Myocyte (in vitro differentiated cells): ENCODE results near the gene FANCL. TPM values are rescaled to one million over a fixed set of nuclear protein-coding genes. Genes with fewer than 3 reads are reported as not detected.
"Not testable (repeated sequence)": the region's sequence is repeated elsewhere in the genome, so short reads cannot be mapped to it uniquely, and the experiment has no call there.

Source experiments
- DNase-seq: peaks from one replicate; pipeline ENCODE4 v3.0.0-alpha.2; 2012; ENCODE audit warnings: low read depth
- total RNA-seq: library from RNA; depleted of rRNA; stranded (reverse); fragments of >200 nt; gene quantifications from 2 replicates; pipeline ENCODE4 v1.2.3, GENCODE V29; 2014

The FANCL gene
- total RNA-seq, 1 donor from 2014 or later: 5.5 TPM

DNA sequence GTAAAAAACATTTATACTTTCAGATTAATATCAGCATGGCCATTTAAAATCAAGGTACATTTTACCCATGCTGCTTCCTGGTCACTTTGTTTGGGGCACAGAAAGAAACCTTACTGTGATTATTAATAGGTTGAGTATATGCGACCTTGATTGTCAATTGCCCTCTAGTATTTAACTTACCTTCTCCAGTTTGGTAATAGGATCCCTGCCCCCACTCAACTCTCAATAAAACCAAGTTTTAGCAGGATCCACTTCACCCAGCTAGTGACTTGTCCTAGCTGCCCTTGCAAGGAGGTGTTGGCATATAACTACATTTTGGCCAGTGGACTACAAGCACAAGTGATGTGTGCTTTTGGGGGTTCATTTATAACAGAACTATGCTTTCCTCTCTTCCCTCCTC is 34.3 kb downstream of the FANCL start:
- DNase-seq: no peak

DNA sequence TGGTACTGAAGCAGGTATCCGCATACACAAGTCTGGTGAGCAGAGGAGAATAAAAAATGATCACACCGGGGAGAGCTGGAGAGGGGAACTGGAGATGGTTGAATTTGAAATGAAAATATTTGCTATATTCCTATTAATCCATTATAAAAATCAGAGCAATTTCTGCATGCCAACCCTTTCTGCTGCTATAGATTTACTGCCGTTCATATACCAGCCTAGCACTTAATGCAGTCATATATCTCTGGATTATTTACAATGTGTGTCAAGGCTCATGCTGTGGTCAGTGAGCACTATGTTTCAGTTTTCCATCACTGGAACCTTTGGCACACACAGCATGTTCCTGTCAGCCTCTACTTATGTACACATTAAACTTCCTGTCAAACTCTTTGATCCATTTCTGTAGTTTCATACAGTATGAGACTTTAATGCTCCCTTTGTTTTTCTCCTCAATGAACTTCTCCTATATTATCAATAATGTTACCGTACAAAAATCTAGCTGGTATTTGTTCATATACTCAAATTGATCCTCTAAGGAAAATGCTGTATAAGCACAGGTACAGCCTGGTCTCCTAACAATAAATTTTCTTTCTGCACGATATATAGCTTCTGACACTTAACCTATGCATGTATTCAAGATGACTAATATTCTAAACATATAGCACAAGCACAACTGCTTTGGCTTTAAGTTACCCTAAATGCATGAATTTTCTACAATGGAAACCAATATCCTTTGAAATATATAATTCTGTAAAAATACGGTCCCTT is 36.7 kb downstream of the FANCL start:
- no peak for DNase-seq

DNA sequence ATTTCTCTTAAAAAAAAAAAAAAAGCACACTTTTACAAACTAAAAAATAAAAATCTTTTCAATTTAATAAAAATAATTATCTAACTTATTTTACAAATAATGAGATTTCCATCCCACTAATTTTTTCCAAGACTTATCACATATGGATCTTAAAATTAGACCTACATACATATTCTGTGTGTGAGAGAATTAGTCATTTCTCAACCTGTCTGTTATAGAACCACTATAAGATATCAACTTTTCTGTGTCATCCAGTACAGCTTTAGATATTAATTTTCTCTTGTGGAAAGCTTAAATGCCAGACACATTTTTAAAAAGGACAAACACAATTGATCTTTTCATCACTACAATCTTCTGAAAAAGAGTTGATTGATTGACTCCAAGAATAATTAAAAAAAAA is 38.1 kb downstream of the FANCL start:
- no peak for DNase-seq

DNA sequence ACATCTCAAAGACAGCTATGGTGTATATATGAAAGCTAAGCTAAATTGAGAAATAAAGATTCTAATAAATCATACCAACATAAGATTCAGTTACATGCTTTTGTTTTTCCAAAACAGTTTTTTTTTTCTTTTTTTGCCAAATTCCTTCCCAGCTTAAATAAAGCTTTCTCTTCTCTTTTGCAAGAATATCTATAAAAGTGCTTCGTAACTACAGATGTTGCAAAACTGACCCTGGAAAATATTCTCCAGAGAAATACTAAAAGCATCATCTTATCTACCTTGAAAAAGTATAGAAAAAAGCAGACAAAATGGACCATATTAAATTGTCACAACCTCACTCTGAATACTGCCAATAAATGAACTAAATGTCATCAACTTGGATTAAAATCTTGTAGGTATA is 38.7 kb downstream of the FANCL start:
- no peak for DNase-seq

DNA sequence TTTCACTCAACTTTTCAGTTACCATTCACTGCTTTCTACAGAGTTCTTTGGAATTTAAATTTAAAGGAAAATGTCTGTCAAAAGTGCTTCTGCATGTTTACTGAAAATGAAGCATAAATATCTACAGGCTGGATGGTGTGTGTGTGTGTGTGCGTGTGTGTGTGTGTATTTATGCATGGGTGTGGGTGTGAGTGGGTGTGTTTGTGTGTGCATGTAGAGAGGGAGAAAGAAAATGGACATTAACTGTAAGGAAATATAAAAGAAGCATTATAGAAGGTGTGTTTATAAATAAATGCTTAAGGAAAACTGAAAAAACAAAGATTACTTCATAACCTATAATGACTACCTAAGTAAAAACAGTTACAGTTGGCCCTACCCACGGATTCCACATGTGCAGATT is 43.2 kb downstream of the FANCL start:
- no peak for DNase-seq

DNA sequence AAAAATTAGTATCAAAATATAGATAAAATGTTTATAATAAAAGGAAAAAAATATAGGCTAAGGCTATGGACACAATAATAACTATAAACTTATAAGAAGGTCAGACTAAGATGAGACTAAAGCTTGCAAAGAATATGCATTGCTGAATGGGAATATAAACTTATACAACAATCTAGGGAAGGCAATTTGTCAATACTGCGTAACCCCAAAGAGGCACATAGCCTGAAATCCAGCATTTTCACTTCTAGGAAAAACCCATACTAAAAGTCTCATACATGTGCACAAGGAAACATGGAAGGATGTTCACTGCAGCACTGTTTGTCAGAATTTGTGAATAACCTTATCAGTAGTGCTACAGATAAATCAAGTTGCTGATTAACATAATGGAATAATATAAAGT is 45.5 kb downstream of the FANCL start:
- DNase-seq: no peak

DNA sequence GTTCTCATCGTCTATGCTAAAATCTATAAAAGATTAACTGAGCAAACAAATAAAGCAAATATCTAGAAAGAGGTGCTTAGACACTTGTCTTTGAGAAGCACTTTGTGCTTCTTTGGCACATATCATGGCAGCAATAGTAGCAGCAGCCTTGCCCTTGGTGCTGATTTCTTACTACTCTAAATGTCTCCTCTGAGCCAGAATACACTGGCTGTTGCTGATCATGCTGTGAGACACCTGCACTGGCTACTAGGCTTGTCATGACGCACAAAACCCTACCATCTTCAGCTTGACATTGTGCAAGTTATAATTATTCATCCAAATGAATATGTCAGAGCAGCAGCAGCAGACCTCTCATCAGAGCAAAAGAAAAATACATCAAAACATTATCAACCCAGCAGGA is 46.7 kb downstream of the FANCL start:
- peak; percentile 2 for DNase-seq

DNA sequence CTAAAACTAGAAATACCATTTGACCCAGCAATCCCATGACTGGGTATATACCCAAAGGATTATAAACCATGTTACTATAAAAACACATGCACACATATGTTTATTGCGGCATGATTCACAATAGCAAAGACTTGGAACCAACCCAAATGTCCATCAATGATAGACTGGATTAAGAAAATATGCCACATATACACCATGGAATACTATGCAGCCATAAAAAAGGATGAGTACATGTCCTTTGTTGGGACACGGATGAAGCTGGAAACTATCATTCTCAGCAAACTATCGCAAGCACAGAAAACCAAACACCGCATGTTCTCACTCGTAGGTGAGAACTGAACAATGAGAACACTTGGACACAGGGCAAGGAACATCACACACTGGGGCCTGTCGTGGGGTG is 54.1 kb downstream of the FANCL start:
- DNase-seq: not testable (repeated sequence)

DNA sequence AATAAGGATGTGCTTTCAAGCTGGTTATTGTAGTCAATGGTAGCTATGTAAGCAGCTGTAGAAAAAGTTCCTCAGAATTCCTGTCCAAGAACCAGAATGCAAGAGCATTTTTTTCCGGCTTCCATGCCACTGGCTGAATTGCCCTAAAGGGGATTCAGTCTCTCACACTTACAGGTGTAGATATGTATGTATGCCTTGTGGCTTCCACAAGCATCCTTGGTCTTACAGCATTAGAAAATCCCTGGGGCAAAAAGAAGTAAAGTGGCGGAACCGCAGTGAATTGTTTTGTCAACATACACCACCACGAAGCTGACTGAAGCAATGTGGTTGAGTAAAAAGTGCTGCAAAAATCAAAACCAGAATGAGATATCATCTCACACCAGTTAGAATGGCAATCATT is 54.6 kb downstream of the FANCL start:
- DNase-seq: no peak

DNA sequence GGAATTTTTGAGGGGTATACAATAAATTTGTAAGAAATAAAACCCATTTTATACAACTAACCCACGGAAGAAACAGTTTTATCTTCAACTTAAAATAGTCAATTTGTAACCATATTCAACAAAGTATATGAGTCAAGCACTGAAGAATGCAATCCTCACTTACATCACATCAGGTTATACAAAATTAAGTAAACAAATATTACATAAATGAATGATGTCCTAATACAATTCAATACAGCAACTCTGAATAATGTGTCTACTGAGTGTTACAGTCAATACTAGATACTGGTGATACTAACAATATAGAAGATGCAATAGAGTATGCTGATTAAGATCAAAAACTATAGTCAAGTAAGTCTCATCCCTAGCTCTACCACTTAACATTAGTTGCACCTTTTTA is 58.6 kb downstream of the FANCL start:
- DNase-seq: no peak

DNA sequence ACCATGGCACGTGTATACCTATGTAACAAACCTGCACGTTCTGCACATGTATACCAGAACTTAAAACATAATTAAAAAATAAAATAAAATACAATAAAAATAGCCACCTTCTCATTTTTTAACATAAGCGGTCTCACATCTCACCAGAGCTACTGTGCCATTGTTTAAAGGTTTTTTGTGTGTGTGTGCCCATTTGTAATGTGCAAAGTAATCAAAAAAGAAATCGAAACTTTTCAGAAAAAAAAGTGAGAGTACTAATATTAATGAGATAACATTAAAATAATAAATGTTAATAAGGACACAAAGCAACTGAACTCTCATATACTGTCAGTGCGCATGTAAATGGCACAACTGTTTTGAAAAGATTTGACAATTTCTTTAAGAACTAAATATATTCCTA is 60.5 kb downstream of the FANCL start:
- no peak for DNase-seq

DNA sequence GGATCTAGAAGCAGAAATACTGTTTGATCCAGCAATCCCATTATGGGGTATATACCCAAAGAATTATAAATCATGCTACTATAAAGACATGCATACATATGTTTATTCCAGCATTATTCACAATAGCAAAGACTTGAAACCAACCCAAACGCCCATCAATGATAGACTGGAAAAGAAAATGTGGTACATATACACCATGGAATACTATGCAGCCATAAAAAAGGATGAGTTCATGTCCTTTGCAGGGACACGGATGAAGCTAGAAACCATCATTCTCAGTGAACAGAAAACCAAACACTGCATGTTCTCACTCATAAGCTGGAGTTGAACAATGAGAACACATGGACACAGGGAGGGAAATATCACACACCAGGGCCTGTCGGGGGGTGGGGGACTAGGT is 61.0 kb downstream of the FANCL start:
- DNase-seq: not testable (repeated sequence)

DNA sequence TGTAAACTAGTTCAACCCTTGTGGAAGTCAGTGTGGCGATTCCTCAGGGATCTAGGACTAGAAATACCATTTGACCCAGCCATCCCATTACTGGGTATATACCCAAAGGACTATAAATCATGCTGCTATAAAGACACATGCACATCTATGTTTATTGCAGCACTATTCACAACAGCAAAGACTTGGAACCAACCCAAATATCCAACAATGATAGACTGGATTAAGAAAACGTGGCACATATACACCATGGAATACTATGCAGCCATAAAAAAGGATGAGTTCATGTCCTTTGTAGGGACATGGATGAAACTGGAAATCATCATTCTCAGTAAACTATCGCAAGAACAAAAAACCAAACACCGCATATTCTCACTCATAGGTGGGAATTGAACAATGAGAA is 63.9 kb downstream of the FANCL start:
- DNase-seq: not testable (repeated sequence)

DNA sequence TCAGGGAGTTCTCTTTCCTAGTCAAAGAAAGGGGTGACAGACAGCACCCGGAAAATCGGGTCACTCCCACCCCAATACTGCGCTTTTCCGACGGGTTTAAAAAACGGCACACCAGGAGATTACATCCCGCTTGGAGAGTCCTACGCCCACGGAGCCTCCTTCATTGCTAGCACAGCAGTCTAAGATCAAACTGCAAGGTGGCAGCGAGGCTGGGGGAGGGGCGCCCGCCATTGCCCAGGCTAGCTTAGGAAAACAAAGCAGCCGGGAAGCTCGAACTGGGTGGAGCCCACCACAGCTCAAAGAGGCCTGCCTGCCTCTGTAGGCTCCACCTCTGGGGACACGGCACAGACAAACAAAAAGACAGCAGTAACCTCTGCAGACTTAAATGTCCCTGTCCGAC is 69.3 kb downstream of the FANCL start:
- DNase-seq: not testable (repeated sequence)

DNA sequence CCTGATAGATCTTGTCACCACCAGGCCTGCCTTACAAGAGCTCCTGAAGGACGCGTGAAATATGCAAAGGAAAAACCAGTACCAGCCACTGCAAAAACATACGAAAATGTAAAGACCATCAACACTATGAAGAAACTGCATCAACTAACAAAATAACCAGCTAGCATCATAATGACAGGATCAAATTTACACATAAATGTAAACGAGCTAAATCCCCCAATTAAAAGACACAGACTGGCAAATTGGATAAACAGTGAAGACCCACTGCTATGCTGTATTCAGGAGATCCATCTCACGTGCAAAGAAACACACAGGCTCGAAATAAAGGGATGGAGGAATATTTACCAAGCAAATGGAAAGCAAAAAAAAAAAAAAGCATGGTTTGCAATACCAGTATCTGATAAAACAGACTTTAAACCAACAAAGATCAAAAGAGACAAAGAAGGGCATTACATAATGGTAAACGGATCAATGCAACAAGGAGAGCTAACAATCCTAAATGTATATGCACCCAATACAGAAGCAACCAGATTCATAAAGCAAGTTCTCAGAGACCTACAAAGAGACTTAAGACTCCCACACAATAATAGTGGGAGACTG is 70.7 kb downstream of the FANCL start:
- DNase-seq: not testable (repeated sequence)

DNA sequence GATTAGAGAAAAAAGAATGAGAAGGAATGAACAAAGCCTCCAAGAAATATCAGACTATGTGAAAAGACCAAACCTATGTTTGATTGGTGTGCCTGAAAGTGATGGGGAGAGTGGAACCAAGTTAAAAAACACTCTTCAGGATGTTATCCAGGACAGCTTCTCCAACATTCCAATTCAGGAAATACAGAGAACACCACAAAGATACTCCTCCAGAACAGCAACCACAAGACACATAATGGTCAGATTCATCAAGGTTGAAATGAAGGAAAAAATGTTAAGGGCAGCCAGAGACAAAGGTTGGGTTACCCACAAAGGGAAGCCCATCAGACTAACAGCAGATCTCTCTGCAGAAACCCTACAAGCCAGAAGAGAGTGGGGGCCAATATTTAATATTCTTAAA is 71.3 kb downstream of the FANCL start:
- DNase-seq: not testable (repeated sequence)

DNA sequence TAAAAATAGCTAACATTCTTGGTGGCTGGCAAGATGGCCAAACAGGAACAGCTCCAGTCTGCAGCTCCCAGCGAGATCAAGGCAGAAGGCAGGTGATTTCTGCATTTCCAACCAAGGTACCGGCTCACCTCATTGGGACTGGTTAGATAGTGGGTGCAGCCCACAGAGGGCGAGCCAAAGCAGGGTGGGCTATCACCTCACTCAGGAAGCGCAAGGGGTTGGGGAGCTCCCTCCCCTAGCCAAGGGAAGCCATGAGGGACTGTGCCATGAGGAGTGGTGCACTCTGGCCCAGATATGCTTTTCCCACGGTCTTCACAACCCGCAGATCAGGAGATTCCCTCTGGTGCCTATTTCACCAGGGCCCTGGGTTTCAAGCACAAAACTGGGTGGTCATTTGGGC is 73.0 kb downstream of the FANCL start:
- DNase-seq: not testable (repeated sequence)

DNA sequence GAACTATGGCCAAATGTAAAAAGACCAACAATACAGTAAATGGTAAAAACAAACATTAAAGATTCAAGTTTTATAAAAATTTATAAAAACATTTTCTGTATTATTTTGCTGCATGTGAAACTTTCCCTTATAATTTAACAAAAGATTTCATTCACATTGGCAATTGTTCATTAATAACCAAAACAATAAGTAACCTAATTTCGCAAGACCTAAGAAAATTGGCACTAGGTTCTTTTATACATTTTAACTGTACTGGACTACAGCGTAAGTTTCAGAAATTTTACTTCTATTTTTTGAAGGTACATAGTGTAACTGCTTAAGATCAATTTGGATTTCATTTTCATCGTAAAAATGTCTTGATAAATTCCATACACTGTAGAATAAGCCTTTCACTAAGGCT is 77.2 kb downstream of the FANCL start:
- no peak for DNase-seq

DNA sequence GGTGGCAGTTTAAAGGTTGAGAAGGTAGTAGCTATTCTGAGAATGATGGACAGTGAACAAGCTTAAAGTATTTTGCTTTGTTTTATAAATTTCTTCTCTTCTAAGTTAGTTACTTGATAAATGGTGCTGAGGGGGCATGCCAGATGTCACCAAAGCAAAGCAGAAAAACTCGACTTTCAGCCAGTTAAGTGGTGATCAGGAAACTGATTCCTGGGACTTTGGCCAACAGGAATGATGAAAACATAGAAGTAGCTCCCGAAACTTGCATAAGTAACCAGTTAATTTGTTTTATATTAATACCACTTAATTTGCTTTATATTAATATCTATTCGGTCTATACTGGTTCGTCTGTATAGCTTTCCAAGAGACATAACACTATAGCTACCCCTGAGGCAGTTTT is 82.6 kb downstream of the FANCL start:
- DNase-seq: no peak

DNA sequence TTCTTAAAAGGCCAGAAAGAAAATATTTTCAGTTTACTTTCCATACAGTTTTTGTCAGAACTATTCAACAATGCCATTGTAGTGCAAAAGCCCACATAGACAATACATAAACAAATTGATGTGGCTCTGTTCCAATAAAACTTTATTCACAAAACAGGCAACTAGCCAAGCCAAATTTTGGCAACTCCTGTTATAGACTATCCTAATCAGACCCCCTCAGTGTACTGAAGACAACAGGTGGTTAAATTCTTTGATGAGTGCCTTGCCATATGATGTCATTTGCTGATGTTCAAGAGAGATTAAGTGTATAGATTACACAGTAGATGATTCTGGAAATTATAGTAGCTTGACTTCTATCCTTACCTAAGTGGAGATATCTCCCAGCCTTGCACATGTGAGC is 83.4 kb downstream of the FANCL start:
- no peak for DNase-seq

DNA sequence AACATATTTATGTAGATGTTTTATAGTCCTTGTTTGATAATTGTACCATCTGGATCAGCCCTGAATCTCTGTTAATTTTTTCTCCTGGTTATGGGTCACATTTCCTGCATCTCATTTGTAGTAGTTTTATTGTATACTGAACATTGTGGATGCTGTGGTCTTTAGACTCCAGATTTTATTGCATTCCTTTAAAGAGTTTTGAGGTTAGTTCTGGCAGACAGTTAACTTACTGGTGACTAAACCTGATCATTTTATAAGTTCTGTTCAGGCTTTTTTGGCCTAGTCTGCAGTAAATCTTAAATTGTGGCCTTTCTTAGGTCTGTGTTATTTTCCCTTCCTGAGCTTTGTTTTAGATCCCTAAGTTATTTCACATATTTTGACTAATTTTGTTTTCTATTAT is 84.3 kb downstream of the FANCL start:
- peak; percentile 9 for DNase-seq

DNA sequence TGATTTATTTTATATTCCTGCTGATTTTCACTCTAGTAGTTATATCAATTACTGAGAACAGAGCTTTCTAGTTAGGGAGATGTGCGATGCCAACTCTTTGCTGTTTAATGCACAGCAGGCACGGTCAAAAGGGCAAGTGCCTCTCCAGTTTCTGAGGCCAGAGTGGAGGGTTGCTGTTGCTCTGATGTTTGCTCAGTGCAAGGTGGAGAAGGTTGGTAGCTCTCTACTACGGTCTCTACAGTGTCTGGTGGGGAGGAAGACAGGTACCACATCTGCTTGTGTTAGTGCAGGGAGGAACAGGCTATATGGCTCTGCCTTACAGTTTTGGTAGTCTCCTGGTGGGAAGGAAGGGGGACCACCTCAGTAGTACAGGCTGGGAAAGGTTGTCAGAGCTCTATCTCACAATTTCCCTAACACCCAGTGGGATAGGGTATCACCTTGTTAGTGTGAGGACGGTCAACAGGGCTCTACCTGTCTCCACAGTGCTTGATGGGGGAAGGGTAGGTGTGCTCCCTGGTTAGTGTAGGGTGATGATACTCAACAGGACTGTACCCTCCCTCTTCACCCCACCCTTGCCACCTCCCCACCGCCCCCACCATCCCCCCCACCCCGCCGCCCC is 85.9 kb downstream of the FANCL start:
- DNase-seq: no peak

DNA sequence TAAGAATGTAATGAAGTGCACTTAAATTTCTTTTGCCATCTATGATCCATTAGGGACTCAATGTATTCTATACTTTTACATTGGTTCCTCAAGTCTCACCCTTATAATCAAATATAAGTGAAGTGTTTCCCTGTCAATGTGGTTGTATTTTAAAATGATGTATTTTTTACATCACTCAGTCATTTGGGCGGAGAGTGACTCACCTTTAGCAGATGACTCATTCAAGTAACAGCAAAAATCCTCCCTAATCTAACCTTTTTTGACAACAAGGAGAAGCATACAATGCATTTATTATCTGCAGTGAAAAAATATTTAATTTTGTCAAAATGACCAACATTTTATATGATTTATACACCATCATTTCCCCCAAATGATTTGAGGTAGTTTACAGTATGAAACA is 94.4 kb downstream of the FANCL start:
- DNase-seq: no peak
